ENCODE results near the gene LCN10. TPM values are rescaled to one million over a fixed set of nuclear protein-coding genes. Genes with fewer than 3 reads are reported as not detected.

LCN10 gene
- total RNA-seq, 1 experiment from 2014 or later, result not detected

DNA sequence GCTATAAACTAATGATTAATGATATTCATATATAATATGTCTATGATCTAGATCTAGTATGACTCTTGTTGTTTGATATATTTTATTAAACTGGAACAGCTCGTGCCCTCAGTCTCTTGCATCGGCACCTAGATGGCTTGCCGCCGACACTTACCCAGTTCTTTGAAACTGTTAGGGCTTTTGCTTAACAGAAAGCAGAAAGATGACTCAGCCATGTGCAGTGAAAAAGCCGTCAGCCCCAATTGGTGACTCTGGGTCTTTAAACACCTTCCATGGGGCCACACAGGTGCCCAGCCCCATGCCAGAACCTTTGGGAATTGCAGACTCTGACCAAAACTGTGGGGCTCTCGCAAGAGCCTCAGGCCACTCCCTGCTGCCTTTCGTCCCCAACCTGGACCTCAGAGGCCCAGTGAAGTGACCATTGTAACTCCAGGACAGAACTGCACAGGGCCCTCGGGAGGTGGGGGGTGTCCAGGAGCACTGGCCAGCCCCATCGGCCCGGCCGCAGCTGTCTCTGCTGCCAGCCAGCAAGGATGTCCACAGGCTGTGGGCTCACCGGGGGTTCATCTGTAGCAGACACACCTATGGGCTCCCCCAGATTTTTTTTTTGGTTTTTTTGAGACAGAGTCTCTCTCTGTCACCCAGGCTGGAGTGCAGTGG is 7.8 kb downstream of the LCN10 start:
- TF ChIP-seq, protein P1, sequence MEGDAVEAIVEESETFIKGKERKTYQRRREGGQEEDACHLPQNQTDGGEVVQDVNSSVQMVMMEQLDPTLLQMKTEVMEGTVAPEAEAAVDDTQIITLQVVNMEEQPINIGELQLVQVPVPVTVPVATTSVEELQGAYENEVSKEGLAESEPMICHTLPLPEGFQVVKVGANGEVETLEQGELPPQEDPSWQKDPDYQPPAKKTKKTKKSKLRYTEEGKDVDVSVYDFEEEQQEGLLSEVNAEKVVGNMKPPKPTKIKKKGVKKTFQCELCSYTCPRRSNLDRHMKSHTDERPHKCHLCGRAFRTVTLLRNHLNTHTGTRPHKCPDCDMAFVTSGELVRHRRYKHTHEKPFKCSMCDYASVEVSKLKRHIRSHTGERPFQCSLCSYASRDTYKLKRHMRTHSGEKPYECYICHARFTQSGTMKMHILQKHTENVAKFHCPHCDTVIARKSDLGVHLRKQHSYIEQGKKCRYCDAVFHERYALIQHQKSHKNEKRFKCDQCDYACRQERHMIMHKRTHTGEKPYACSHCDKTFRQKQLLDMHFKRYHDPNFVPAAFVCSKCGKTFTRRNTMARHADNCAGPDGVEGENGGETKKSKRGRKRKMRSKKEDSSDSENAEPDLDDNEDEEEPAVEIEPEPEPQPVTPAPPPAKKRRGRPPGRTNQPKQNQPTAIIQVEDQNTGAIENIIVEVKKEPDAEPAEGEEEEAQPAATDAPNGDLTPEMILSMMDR (IDR thresholded peaks at IDR 0.05; ENCODE audit: insufficient read depth in 1 of 2, low read depth in 1 of 2, low read length in 1 of 2, severe bottlenecking in 1 of 2, unreplicated experiment in 1 of 2), result no peak
- no peaks in the 10 kb centered on the region for H3K27me3 ChIP-seq (replicated peaks; ENCODE audit: control insufficient read depth, insufficient read depth, low read length)
- no peaks in the 10 kb centered on the region for H3K9me3 ChIP-seq
- no peak overlapping the region for H3K27ac Mint-ChIP-seq (ENCODE audit: unreplicated experiment)
- H3K4me3 ChIP-seq (ENCODE audit: low read depth, low read length), result no peak overlapping the region
- no TSS peak for BruUV-seq (replicated peaks)
- H3K36me3 Mint-ChIP-seq (ENCODE audit: insufficient read depth, unreplicated experiment), result peaks cover 6% of the 10 kb centered on the region
- ChIA-PET CTCF (no interaction called here), POLR2A (no interaction called here)
- H3K36me3 ChIP-seq (ENCODE audit: control insufficient read depth, insufficient read depth, low read length), result no peaks in the 10 kb centered on the region
- no peak overlapping the region for H3K4me3 Mint-ChIP-seq (ENCODE audit: unreplicated experiment)
- H3K4me1 Mint-ChIP-seq (ENCODE audit: low read depth, unreplicated experiment), result no peaks in the 10 kb centered on the region
- H3K27me3 Mint-ChIP-seq (ENCODE audit: insufficient read depth, unreplicated experiment), result no peaks in the 10 kb centered on the region
- intact Hi-C loops (cut with micrococcal nuclease; ENCODE audit: unreplicated experiment), result no loop called here
- H3K4me1 ChIP-seq, result no peaks in the 10 kb centered on the region
- DNase-seq, result no peak
- no peaks in the 10 kb centered on the region for H3K9me3 Mint-ChIP-seq (ENCODE audit: unreplicated experiment)

DNA sequence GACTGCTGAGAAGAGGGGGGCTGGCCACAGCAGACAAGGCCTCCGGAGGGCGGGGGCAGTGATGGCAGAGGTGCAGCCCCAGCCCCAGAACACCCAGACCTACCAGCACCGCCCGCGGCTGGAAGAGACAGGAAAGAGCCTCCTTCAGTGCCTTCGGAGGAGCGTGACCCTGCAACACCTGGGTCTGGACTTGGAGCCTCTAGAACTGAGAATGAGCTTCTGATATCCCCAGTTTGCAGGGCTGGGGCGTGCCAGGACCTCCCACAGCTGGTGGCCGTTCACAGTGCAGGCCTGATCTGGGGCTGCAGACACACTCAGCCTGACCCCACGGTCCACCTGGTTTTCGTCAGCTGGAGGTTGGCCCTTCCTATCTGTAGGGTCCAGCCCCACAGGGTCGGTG is 9.1 kb downstream of the LCN10 start:
- H3K9me3 ChIP-seq, result no peaks in the 10 kb centered on the region
- no peaks in the 10 kb centered on the region for H3K27me3 Mint-ChIP-seq (ENCODE audit: insufficient read depth, unreplicated experiment)
- no peak overlapping the region for H3K27ac Mint-ChIP-seq (ENCODE audit: unreplicated experiment)
- no peaks in the 10 kb centered on the region for H3K36me3 ChIP-seq (ENCODE audit: control insufficient read depth, insufficient read depth, low read length)
- ChIA-PET CTCF (no interaction called here), POLR2A (no interaction called here)
- H3K27me3 ChIP-seq (replicated peaks; ENCODE audit: control insufficient read depth, insufficient read depth, low read length), result no peaks in the 10 kb centered on the region
- intact Hi-C loops (cut with micrococcal nuclease; ENCODE audit: unreplicated experiment), result no loop called here
- no peak overlapping the region for H3K4me3 Mint-ChIP-seq (ENCODE audit: unreplicated experiment)
- H3K36me3 Mint-ChIP-seq (ENCODE audit: insufficient read depth, unreplicated experiment), result peaks cover 11% of the 10 kb centered on the region
- TF ChIP-seq, protein P1 (IDR thresholded peaks at IDR 0.05; ENCODE audit: insufficient read depth in 1 of 2, low read depth in 1 of 2, low read length in 1 of 2, severe bottlenecking in 1 of 2, unreplicated experiment in 1 of 2), result no peak
- H3K4me1 Mint-ChIP-seq (ENCODE audit: low read depth, unreplicated experiment), result no peaks in the 10 kb centered on the region
- H3K4me1 ChIP-seq, result no peaks in the 10 kb centered on the region
- BruUV-seq (replicated peaks), result no TSS peak
- H3K4me3 ChIP-seq (ENCODE audit: low read depth, low read length), result no peak overlapping the region
- H3K9me3 Mint-ChIP-seq (ENCODE audit: unreplicated experiment), result no peaks in the 10 kb centered on the region
- no peak for DNase-seq

DNA sequence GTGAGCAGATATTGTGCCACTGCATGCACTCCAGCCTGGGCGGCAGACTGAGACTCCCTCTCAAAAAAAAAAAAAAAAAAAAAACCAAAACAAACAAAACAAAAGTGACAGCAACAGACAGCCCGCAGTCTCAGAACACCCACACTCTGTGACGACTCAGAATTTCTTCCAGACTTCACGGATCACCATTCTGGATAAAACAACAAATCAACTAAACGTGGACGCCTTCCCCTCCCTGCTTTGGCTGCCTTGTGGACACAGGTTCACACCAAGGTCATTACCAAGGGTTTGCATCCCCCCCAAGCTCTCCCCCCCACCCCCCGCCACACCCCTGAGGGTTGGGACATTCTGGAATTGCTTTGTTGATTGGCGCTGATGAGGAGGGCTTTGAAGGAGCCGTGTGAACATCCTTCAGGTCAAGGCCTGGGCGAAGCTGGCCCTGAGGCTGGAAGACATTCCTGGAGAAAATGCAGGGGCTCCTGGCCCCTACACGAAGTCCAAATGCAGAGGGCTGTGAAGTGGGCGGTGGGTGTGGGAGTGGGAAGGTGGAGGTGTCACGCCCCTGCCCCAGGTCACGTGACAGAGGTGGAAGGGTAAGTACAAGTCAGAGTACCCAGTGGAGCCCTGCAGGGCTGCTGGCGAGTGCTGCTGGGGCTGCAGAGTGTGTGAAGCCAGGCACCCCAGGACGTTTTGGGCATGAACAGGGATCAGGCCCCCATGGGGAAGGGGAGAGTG is 10.1 kb downstream of the LCN10 start:
- no peak overlapping the region for H3K4me3 Mint-ChIP-seq (ENCODE audit: unreplicated experiment)
- no TSS peak for BruUV-seq (replicated peaks)
- CTCF ChIA-PET, result no interaction called here
- Histone ChIP-seq H3K4me3 (ENCODE audit: low read depth, low read length) (no peak overlapping the region), H3K36me3 (ENCODE audit: control insufficient read depth, insufficient read depth, low read length) (no peaks in the 10 kb centered on the region), H3K27me3 (replicated peaks; ENCODE audit: control insufficient read depth, insufficient read depth, low read length) (no peaks in the 10 kb centered on the region), H3K4me1 (no peaks in the 10 kb centered on the region), H3K9me3 (no peaks in the 10 kb centered on the region)
- H3K4me1 Mint-ChIP-seq (ENCODE audit: low read depth, unreplicated experiment), result no peaks in the 10 kb centered on the region
- no peak overlapping the region for H3K27ac Mint-ChIP-seq (ENCODE audit: unreplicated experiment)
- no peak for DNase-seq
- no peaks in the 10 kb centered on the region for H3K9me3 Mint-ChIP-seq (ENCODE audit: unreplicated experiment)
- POLR2A ChIA-PET, result interaction anchor here (0.6 kb wide), 1 partner anchor 444 kb away, joined by 3 read pairs; no protein-coding TSS in a partner anchor
- TF ChIP-seq, protein P1 (IDR thresholded peaks at IDR 0.05; ENCODE audit: insufficient read depth in 1 of 2, low read depth in 1 of 2, low read length in 1 of 2, severe bottlenecking in 1 of 2, unreplicated experiment in 1 of 2), result no peak
- no peaks in the 10 kb centered on the region for H3K27me3 Mint-ChIP-seq (ENCODE audit: insufficient read depth, unreplicated experiment)
- peaks cover 21% of the 10 kb centered on the region for H3K36me3 Mint-ChIP-seq (ENCODE audit: insufficient read depth, unreplicated experiment)
- intact Hi-C loops (cut with micrococcal nuclease; ENCODE audit: unreplicated experiment), result no loop called here
